GM23338 (cell line): ENCODE results near the gene SH3TC2. TPM values are rescaled to one million over a fixed set of nuclear protein-coding genes. Genes with fewer than 3 reads are reported as not detected.

Experiments used
- ATAC-seq: fragments of 200-7000 bp; cut with Tn5 transposase; 3 replicates; pipeline ENCODE4 v1.9.1; 2020
- DNase-seq: peaks from one replicate; pipeline ENCODE4 v3.0.0-alpha.2; 2015; ENCODE audit warnings: low spot score
- H2AFZ ChIP-seq: fragments of 200-600 bp; sonication (generic); 2 replicates; pipeline ENCODE4 v1.8.0; 2016; ENCODE audit warnings: antibody characterized with exemption, mild to moderate bottlenecking, moderate library complexity
- H3F3A ChIP-seq: fragments of 200-600 bp; sonication (generic); replicated peaks from 2 replicates; pipeline ENCODE4 v1.8.0; 2017; ENCODE audit warnings: antibody characterized with exemption, mixed run types, low read depth
- H3K27ac ChIP-seq: fragments of 200-600 bp; sonication (generic); 2 replicates; pipeline ENCODE4 v1.6.1; 2016; ENCODE audit warnings: low read depth
- H3K27me3 ChIP-seq: fragments of 200-600 bp; sonication (generic); 2 replicates; pipeline ENCODE4 v1.8.0; 2016; ENCODE audit warnings: mild to moderate bottlenecking, mixed run types, moderate library complexity; ENCODE audit not compliant: insufficient read depth
- H3K36me3 ChIP-seq: fragments of 200-600 bp; sonication (generic); 2 replicates; pipeline ENCODE4 v1.8.0; 2016; ENCODE audit warnings: mild to moderate bottlenecking; ENCODE audit not compliant: insufficient read depth
- H3K4me1 ChIP-seq: fragments of 200-600 bp; sonication (generic); 2 replicates; pipeline ENCODE4 v1.8.0; 2016; ENCODE audit warnings: mild to moderate bottlenecking, moderate library complexity; ENCODE audit not compliant: insufficient read depth
- H3K4me2 ChIP-seq: fragments of 200-600 bp; sonication (generic); 2 replicates; pipeline ENCODE4 v1.7.1; 2017; ENCODE audit warnings: mixed run types
- H3K4me3 ChIP-seq: fragments of 200-600 bp; sonication (generic); 2 replicates; pipeline ENCODE4 v1.6.1; 2016; ENCODE audit warnings: mixed run types
- H3K79me2 ChIP-seq: fragments of 200-600 bp; sonication (generic); replicated peaks from 2 replicates; pipeline ENCODE4 v1.8.0; 2017; ENCODE audit warnings: mild to moderate bottlenecking; ENCODE audit not compliant: insufficient read depth
- H3K9me2 ChIP-seq: fragments of 200-600 bp; sonication (generic); 2 replicates; pipeline ENCODE4 v1.8.0; 2017; ENCODE audit not compliant: insufficient read depth
- H4K20me1 ChIP-seq: fragments of 200-600 bp; sonication (generic); replicated peaks from 2 replicates; pipeline ENCODE4 v1.8.0; 2017; ENCODE audit warnings: mild to moderate bottlenecking; ENCODE audit not compliant: insufficient read depth
- H3K27ac Mint-ChIP-seq: 2 replicates; pipeline ENCODE4 v1.8.0; 2020; ENCODE audit warnings: inconsistent platforms, mild to moderate bottlenecking, moderate library complexity, mixed read lengths
- H3K27me3 Mint-ChIP-seq: 3 replicates; pipeline ENCODE4 v1.8.0; 2022; ENCODE audit warnings: low read depth, mild to moderate bottlenecking, moderate library complexity, mixed read lengths, inconsistent platforms; ENCODE audit not compliant: insufficient read depth, poor library complexity
- H3K36me3 Mint-ChIP-seq: 3 replicates; pipeline ENCODE4 v1.8.0; 2021; ENCODE audit warnings: low read depth, mild to moderate bottlenecking, inconsistent platforms, moderate library complexity, mixed read lengths
- H3K4me1 Mint-ChIP-seq: 3 replicates; pipeline ENCODE4 v1.8.0; 2020; ENCODE audit warnings: mild to moderate bottlenecking, inconsistent platforms, mixed read lengths
- H3K4me3 Mint-ChIP-seq: 3 replicates; pipeline ENCODE4 v1.8.0; 2021; ENCODE audit warnings: moderate library complexity, mild to moderate bottlenecking, inconsistent platforms, mixed read lengths
- H3K9me3 Mint-ChIP-seq: 3 replicates; pipeline ENCODE4 v1.8.0; 2020; ENCODE audit warnings: moderate library complexity, mild to moderate bottlenecking, inconsistent platforms, mixed read lengths
- CREB1 ChIP-seq: fragments of 250-450 bp; sonication (Bioruptor Pico); IDR thresholded peaks from 2 replicates; pipeline ENCODE4 v1.5.0; 2020; ENCODE audit warnings: low read depth, mild to moderate bottlenecking, moderate library complexity
- CTCF ChIP-seq, 2 experiments: fragments of 200-600 bp in 1 of 2; sonication (generic) in 1 of 2; conservative IDR thresholded peaks; 2 replicates each; pipeline versions ENCODE4 v1.5.1 to v1.6.1; 2016 to 2017; ENCODE audit warnings: antibody characterized with exemption in 2 of 2, low read depth in 2 of 2, mild to moderate bottlenecking in 2 of 2, moderate library complexity in 1 of 2
- ETS1 ChIP-seq: IDR thresholded peaks from 2 replicates; pipeline ENCODE4 v1.6.1; 2016; ENCODE audit warnings: antibody characterized with exemption
- EZH2 ChIP-seq: fragments of 200-600 bp; sonication (generic); IDR thresholded peaks from one replicate; pipeline ENCODE4 v1.8.0; 2017; ENCODE audit warnings: antibody characterized with exemption, mild to moderate bottlenecking, low read depth; ENCODE audit not compliant: unreplicated experiment
- EZH2phosphoT487 ChIP-seq: fragments of 200-600 bp; sonication (generic); IDR thresholded peaks from one replicate; pipeline ENCODE4 v1.8.1; 2018; ENCODE audit warnings: antibody characterized with exemption; ENCODE audit not compliant: unreplicated experiment
- JUNB ChIP-seq: IDR thresholded peaks from one replicate; pipeline ENCODE4 v1.6.1; 2016; ENCODE audit warnings: antibody characterized with exemption; ENCODE audit not compliant: unreplicated experiment
- NANOG ChIP-seq: IDR thresholded peaks from 2 replicates; pipeline ENCODE4 v1.6.1; 2016; ENCODE audit warnings: antibody characterized with exemption, borderline replicate concordance
- POLR2AphosphoS5 ChIP-seq: IDR thresholded peaks from 2 replicates; pipeline ENCODE4 v1.6.1; 2016; ENCODE audit warnings: antibody characterized with exemption, low read depth
- REST ChIP-seq: IDR thresholded peaks from one replicate; pipeline ENCODE4 v1.6.1; 2018; ENCODE audit warnings: antibody characterized with exemption; ENCODE audit not compliant: unreplicated experiment
- STAT1 ChIP-seq: IDR thresholded peaks from one replicate; pipeline ENCODE4 v1.6.1; 2016; ENCODE audit warnings: antibody characterized with exemption; ENCODE audit not compliant: unreplicated experiment
- ZNF114 ChIP-seq: fragments of 250-450 bp; sonication (Bioruptor Pico); IDR thresholded peaks from 2 replicates; pipeline ENCODE4 v1.5.0; 2020; ENCODE audit warnings: mild to moderate bottlenecking, moderate library complexity
- ZNF331 ChIP-seq: fragments of 250-450 bp; sonication (Bioruptor Pico); IDR thresholded peaks from 2 replicates; pipeline ENCODE4 v1.5.0; 2020; ENCODE audit warnings: low read depth, mild to moderate bottlenecking, moderate library complexity
- ZNF462 ChIP-seq: fragments of 250-450 bp; sonication (Bioruptor Pico); IDR thresholded peaks from 2 replicates; pipeline ENCODE4 v1.5.0; 2020; ENCODE audit warnings: mild to moderate bottlenecking, moderate library complexity
- polyA plus RNA-seq: library from polyadenylated mRNA; unstranded; fragments of >200 nt; fragmentation: Nextera tagmentation; extraction: Ambion mirVana; gene quantifications from 2 replicates; pipeline ENCODE4 v1.2.1, GENCODE V29; 2016
- total RNA-seq: library from RNA; depleted of rRNA; stranded (reverse); fragments of >200 nt; shearing (Covaris generic); gene quantifications from 2 replicates; pipeline ENCODE4 v1.2.3, GENCODE V29; 2014

SH3TC2 gene
- total and polyA plus RNA-seq, 2 experiments from 2014 or later = 0.10 to 0.17 TPM

DNA sequence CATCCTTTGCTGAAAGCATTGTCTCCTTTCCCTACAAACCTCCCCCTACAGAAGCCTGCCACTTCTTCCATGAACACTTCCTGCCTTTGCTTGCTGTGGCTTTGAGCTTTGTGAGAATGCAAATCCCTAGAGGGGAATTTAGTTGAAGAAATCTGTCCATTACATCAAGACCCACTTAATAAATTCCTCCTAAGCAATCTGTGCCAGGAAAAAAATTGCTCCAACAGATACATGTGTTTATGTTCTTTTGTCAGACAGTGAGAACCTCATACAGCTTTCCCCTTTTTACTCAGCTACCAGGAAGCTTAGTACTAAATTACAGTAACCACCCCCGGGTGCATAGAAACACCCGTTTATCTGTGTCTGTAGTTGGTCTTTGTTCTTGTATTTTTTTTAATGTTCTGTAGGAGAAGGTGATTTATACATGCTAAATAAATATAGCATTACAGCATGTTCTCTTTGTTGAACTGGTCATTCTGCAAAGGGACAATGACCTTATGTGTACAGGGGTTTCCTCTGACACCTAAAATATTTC lies 43.9 kb downstream of the SH3TC2 start:
- ATAC-seq (no peak), DNase-seq (no peak)
- Histone ChIP-seq H3K36me3 (no peaks in the 10 kb centered on the region), H3K79me2 (no peaks in the 10 kb centered on the region), H3K4me1 (no peaks in the 10 kb centered on the region), H3K27me3 (no peaks in the 10 kb centered on the region), H2AFZ (peak overlapping the region; percentile 48; the same call in 1 of the 2 replicates), H3K27ac (no peak overlapping the region), H3F3A (no peaks in the 10 kb centered on the region), H3K4me3 (no peak overlapping the region), H4K20me1 (no peaks in the 10 kb centered on the region), H3K4me2 (no peak overlapping the region), H3K9me2 (no peaks in the 10 kb centered on the region)
- Mint-ChIP-seq H3K4me1 (peaks cover 20% of the 10 kb centered on the region), H3K4me3 (no peak overlapping the region), H3K27me3 (no peaks in the 10 kb centered on the region), H3K27ac (peak overlapping the region; percentile 35; the same call in 1 of the 2 replicates), H3K36me3 (no peaks in the 10 kb centered on the region), H3K9me3 (no peaks in the 10 kb centered on the region)
- TF ChIP-seq ZNF331 (no peak), REST (no peak), NANOG (no peak), EZH2phosphoT487 (no peak), ETS1 (no peak), CTCF (conservative IDR thresholded peaks at IDR 0.05; ENCODE audit: low read depth in 2 of 2) (no peak), CREB1 (CRISPR knock-in tag) (no peak), STAT1 (no peak), ZNF462 (CRISPR knock-in tag) (no peak), ZNF114 (CRISPR knock-in tag) (no peak), JUNB (no peak), POLR2AphosphoS5 (no peak), EZH2 (no peak)
